GM18870 (cell line): Measurements from ENCODE around the gene SCAMP5.

Experiments used
- ATAC-seq: cut with Tn5 transposase; IDR thresholded peaks from one replicate; pipeline ENCODE4 v1.9.1; 2021; ENCODE audit warnings: moderate library complexity; ENCODE audit not compliant: unreplicated experiment

The SCAMP5 gene

DNA sequence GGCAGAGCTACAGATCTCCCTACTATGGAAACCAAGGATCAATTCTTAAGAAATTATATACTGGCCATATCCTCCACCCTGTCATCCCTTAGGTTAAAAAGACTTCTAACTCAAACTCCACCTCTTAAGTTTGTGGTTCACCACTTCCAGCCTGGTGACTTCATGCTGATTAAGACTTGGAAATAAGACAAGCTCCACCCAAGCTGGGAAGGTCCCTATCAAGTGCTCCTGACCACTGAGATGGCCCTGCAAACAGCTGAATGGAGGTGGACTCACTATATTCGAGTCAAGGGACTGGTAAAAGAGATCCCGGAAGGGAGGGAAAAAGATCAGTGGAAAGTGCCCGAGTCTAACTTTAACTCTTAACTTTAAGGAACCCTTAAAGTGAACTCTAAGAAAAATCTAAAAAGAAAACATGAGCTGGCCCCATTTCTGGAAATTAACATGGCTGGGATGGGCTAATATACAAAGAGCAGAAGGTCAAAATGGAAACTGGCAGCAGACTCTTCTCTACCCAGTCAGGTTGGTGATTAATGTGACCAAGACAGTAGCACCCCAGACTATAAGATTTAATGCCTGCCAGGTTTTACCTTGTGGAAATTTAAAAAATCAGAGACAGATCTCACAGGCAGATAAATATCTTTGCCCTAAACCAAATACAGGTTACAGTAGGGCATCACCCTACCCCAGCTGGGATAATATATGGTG is 71.9 kb downstream of the SCAMP5 start:
- no peak for ATAC-seq

- no peak for ATAC-seq
Observed at GRCh38 chr15:75068748-75069147, 73.4 kb downstream of the SCAMP5 start.

DNA sequence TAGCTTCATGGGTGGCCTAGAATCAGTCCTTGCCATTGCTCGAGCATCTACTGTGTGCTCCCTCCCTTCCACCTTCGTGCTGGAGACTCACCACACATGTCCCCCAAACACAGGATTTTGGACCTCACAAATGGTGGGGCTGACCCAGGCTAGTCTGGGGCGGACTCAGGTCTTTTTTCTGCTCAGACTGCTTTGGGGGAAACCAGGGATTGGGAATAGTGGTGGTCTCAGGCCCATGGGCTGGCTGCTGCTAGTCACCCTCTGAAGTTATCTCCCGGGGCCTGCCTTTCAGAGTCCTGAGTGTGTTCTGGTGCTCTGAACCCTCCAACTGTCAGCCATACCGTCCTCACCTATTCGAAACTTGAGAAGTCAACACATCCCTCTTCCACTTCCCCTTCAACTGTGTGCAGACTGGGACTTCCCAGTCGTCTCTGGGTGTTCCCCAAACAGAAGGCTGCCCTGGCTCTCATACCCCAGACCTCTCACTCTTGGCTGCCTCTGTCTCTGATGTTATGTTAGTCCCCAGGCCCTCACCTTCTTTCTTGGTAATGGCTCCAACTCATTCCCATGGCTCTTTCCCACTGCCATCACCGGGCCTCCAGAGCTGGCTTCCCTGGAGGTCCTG is 74.0 kb downstream of the SCAMP5 start:
- peak; percentile 74 for ATAC-seq

DNA sequence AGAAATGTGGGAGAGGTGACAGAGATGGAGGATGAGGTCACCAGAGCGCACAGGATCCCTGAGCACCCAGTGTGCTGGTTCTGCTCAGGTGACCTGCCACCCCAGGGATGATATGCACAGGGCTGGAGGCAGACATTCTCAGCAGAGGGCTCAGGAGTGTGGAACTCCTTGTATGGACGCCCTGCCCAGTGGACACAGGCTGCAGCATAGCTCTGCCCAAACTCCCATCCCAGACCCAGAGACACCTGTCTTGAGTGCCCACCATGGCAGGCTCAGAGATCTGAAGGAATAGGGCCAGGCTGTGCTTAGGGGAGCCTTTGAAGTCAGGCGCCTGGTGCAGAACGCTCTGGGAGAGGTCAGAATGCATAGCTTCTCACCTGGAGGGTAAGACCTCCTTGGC is 75.3 kb downstream of the SCAMP5 start:
- ATAC-seq, result no peak
